ENCODE data around the gene NUP205.

GRCh38 chr7:135514856-135515255 lies 42.9 kb upstream of the NUP205 start:
- no peak for TF ChIP-seq POLR2AphosphoS5 (IDR thresholded peaks at IDR 0.05; ENCODE audit: borderline replicate concordance, low read depth, low read length)
- TF ChIP-seq EZH2 (IDR thresholded peaks at IDR 0.05), result no peak
- no peak for TF ChIP-seq FOXP2 (optimal IDR thresholded peaks at IDR 0.05; ENCODE audit: control extremely low read depth, extremely low read length, insufficient read depth)
